K562 treated with DMSO at 1 percent for 4 hours (cell line): Measurements from ENCODE around the gene SSX2IP. TPM values are rescaled to one million over a fixed set of nuclear protein-coding genes. Genes with fewer than 3 reads are reported as not detected.

Experiments used
- total RNA-seq: library from RNA; unstranded; fragments of 300-600 nt; gene quantifications from 2 replicates; pipeline ENCODE4 v1.2.3, GENCODE V29; 2022; ENCODE audit not compliant: insufficient read depth

SSX2IP gene, protein sequence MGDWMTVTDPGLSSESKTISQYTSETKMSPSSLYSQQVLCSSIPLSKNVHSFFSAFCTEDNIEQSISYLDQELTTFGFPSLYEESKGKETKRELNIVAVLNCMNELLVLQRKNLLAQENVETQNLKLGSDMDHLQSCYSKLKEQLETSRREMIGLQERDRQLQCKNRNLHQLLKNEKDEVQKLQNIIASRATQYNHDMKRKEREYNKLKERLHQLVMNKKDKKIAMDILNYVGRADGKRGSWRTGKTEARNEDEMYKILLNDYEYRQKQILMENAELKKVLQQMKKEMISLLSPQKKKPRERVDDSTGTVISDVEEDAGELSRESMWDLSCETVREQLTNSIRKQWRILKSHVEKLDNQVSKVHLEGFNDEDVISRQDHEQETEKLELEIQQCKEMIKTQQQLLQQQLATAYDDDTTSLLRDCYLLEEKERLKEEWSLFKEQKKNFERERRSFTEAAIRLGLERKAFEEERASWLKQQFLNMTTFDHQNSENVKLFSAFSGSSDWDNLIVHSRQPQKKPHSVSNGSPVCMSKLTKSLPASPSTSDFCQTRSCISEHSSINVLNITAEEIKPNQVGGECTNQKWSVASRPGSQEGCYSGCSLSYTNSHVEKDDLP
- 17.6 and 29.1 TPM in 2 replicates for total RNA-seq

DNA sequence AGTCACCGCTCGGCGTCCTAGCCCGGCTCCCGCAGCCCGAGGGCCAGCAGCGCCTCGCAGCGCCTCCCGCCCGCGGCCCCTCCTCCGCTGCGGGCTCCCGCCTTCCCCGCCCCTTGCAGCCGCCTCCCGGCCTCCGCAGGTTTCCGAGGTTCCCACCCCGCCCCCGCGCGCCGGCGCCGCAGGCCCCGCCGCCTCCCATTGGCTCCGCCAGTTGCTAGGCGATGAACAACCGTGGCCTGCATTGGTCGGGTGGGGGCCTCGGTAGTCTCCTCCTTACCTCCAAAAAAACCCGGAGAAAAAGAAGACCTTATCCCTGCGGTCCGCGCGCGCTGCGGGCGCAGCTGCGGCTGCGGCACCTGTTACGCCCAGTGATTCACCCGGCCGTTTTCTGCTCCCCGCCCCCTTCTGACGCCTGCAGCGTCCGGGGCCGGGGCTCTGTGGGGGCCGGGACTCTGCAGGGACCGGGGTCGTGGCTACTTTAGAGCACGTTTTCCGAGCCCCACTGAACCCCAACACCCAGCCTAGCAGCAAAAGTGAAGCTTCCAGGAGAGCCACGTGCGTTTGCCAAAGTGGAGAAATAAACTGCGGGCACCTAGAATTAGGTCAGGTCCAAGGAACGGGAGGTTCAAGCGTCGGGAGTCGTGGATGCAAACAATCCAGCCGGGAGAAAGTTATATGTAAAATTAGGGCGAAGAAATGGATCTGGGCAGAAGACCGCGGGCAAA, at the start of gene SSX2IP:
Gene SSX2IP (minus strand): TSS at position 65 of the 725 bp plus-strand sequence. CDS start 19,242 bp downstream, outside the sequence.

Other genes with a start within 250 kb of the SSX2IP start
- gene RPF1, start 211.2 kb downstream of the SSX2IP start, total RNA-seq, result 43.9 and 46.7 TPM in 2 replicates
- not detected in 2 replicates for gene SPATA1, start 184.1 kb downstream of the SSX2IP start, total RNA-seq
- 202 and 226 TPM in 2 replicates for gene GNG5, start 183.9 kb downstream of the SSX2IP start, total RNA-seq
- 8.8 and 9.4 TPM in 2 replicates for gene CTBS, start 116.0 kb downstream of the SSX2IP start, total RNA-seq
- not detected in 2 replicates for gene LPAR3, start 202.7 kb upstream of the SSX2IP start, total RNA-seq